Activated naive CD4-positive, alpha-beta T cell treated with anti-CD3 and anti-CD28 coated beads, Interleukin-2, amount 50 U/mL, for 72 hours (primary cell): ENCODE measurements around the gene IMMT. TPM values are rescaled to one million over a fixed set of nuclear protein-coding genes. Genes with fewer than 3 reads are reported as not detected.
A peak's percentile ranks its signal among the peaks of the same experiment; 100 is the strongest.
"Not testable (repeated sequence)": the region's sequence is repeated elsewhere in the genome, so short reads cannot be mapped to it uniquely, and the experiment has no call there.

ENCODE experiments used
- ATAC-seq, 2 donors: fragments of 150-1000 bp; cut with Tn5 transposase; 2 replicates each; pipeline ENCODE4 v1.10.0; 2021; ENCODE audit warnings: mild to moderate bottlenecking in 2 of 2, moderate library complexity in 2 of 2
- DNase-seq, 2 donors: peaks; one replicate each; pipeline ENCODE4 v3.0.0; 2021 to 2022; ENCODE audit warnings: low spot score in 2 of 2
- H3K27ac Mint-ChIP-seq, 2 donors: one replicate each; pipeline ENCODE4 v1.8.0; 2022; ENCODE audit warnings: mild to moderate bottlenecking in 2 of 2, mixed read lengths in 2 of 2
- H3K36me3 Mint-ChIP-seq, 2 donors: one replicate each; pipeline ENCODE4 v1.8.0; 2022; ENCODE audit warnings: mixed read lengths in 2 of 2
- H3K9me3 Mint-ChIP-seq, 2 donors: one replicate each; pipeline ENCODE4 v1.8.0; 2022; ENCODE audit warnings: mixed read lengths in 2 of 2
- total RNA-seq, 2 donors: library from RNA; stranded (reverse); gene quantifications; one replicate each; pipeline ENCODE4 v1.2.3, GENCODE V29; 2022

IMMT gene
- total RNA-seq, 2 donors from 2014 or later: 177 to 180 TPM

DNA sequence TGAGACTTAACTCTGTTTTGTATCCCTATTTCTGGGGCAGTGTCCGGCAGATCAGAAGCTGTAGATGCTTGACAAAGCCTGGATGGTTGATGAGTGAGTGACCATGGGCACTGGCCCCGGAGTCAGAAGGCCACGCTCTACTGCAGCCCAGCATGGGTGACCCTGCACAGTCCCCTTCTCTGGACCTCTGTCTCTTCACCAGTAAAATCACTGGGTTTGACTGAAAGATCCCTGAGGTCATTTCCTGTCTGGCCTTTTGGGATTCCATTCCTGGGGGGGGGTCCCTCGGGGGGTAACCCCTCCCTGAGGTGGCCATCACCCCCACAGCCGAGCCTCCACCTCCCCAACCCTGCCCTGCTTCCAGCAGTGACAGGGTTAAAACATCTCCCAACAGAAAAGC, 35.7 kb upstream of the IMMT start:
- DNase-seq (no peak), ATAC-seq (no peak)
- Mint-ChIP-seq H3K27ac (peak overlapping the region in 1 of 2 donors; percentile 20), H3K9me3 (no peaks in the 10 kb centered on the region), H3K36me3 (no peaks in the 10 kb centered on the region)

GRCh38 chr2:86229221-86229620, 34.0 kb upstream of the IMMT start:
- no peaks in the 10 kb centered on the region for H3K9me3 Mint-ChIP-seq
- no peak overlapping the region for H3K27ac Mint-ChIP-seq
- DNase-seq (no peak), ATAC-seq (no peak)
- no peaks in the 10 kb centered on the region for H3K36me3 Mint-ChIP-seq

DNA sequence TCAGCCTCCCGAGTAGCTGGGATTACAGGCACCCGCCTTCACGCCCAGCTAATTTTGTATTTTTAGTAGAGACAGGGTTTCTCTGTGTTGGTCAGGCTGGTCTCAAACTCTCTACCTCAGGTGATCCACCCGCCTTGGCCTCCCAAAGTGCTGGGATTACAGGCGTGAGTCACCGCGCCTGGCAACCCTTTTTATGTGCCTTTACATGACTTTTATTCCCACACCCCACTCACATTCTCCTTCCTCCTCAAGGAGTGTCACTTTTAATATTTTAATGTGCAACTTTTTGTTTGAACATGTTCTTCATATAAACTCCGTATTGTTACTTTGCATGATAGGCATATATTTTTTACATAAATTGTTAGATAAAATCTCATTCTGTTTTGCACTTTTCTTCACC, 33.3 kb upstream of the IMMT start:
- not testable (repeated sequence) for ATAC-seq, DNase-seq, H3K27ac Mint-ChIP-seq, H3K36me3 Mint-ChIP-seq, H3K9me3 Mint-ChIP-seq

DNA sequence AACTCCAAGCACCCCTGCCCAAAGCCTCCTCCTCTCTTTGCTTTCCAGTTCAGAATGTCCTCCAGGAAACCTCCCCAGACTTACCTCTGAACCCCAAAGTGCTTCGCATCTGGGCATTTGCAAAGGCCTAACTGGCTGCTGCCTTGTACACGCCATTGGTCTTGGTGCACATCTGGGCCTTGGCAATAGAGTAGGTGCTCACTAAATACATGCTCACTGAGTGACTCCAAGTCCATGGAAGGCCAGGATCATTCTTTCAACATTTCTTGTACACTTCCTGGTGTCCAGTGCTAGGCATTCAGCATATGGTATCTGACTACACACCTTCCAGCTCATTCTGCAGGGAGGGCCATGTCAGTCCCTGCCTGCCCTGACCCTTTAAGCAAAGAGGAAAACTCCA, 32.4 kb upstream of the IMMT start:
- DNase-seq (no peak), ATAC-seq (no peak)
- no peak overlapping the region for H3K27ac Mint-ChIP-seq
- H3K9me3 Mint-ChIP-seq: no peaks in the 10 kb centered on the region
- H3K36me3 Mint-ChIP-seq: no peaks in the 10 kb centered on the region

DNA sequence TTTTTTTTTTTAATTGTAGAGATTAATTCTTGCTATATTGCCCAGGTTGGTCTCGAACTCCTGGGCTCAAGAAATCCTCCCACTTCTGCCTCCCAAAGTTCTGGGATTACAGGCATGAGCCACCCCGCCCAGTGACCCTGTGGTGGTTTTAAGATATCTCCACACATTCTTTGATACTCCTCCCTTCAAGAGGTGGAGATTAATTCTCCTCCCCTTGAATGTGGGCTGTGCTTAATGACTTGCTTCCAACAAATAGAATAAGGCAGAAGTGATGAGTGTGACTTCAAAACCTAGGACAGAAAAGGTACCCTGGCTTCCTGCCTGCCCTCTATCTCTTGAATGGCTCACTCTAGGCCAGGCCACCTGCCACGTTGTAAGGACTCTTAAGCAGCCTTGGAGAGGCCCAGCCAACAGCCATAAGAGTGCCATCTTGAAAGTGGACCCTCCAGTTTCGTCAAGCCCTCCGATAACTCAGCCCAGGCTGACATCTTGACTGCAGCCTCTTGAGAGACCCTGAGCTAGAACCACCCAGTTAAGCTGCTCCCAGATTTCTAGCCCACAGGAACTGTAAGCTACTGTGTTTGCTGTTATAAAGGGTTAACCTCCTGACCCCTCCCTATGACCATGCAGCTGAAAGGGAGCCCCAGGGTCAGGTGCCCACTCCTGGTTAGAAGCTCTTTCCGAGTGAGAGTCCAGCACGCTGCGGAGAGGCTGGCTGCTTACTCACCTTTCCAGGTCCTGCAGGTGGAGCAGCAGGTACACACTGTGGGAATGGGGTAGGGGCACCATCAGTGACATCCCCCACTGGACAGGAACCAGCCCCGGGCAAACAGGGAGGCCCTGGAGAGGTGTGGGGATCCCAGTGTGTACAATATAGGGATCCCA, 31.6 kb upstream of the IMMT start:
- Mint-ChIP-seq H3K27ac (no peak overlapping the region), H3K36me3 (no peaks in the 10 kb centered on the region), H3K9me3 (no peaks in the 10 kb centered on the region)
- ATAC-seq: no peak
- DNase-seq: no peak

DNA sequence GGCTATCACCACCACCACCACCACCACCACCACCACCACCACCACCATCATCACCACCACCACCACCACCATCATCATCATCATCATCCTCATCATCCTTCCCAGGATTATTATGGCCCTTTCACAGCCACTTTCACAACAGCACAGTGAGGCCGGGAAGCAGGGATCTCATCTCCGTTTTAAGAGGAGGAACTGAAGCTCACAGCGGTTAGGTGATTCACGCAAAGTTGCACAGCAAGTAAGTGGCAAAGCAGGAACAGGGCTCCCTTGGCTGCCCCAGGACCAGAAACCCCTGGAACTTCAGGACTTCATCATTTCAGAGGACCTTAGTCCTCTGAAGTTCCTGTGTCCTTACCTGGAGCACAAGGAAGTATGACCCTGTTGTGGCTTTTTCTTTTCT, 30.8 kb upstream of the IMMT start:
- Mint-ChIP-seq H3K9me3 (no peaks in the 10 kb centered on the region), H3K27ac (peak overlapping the region in 1 of 2 donors; percentile 81), H3K36me3 (no peaks in the 10 kb centered on the region)
- DNase-seq: no peak
- ATAC-seq: peak in 1 of 2 donors; percentile 4

GRCh38 chr2:86225581-86225980, 30.3 kb upstream of the IMMT start:
- DNase-seq (peak; percentile 43 to 61), ATAC-seq (peak; percentile 75 to 81)
- Mint-ChIP-seq H3K9me3 (no peaks in the 10 kb centered on the region), H3K36me3 (no peaks in the 10 kb centered on the region), H3K27ac (peak overlapping the region; percentile 81 to 87)

- H3K36me3 Mint-ChIP-seq: no peaks in the 10 kb centered on the region
- H3K9me3 Mint-ChIP-seq: no peaks in the 10 kb centered on the region
- DNase-seq (no peak), ATAC-seq (no peak)
- H3K27ac Mint-ChIP-seq: peak overlapping the region; percentile 19 to 81
Measured at GRCh38 chr2:86224645-86225355, 29.5 kb upstream of the IMMT start.

DNA sequence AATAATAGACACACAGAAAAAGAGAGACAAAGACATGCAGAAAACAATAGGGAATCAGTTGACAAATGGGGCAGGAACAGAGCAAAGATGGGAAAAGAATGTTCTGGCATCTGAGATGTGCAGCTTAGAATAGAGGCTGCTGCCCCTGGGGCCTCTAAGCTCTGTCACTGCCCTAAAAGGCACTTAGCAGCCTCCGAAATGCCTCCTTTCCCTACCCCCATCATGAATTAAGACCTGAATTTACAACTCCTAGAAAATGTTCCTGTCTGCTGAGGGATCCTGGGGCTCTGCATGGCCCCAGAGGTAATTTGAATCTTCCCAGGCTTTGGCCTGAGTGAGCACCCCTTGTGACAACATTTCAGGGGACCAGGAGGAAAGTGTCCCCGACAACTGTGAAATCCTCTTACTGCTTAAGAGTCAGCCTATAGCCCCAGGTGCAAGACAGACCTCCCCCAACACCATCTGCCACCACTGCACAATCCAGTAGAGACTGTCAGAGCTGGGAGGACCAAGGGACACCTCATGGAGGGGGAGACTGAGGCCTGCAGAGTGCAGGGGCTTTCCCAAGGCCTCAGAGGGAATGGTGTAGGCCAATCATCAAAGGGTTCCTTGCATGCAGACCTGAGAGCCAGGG, 28.8 kb upstream of the IMMT start:
- ATAC-seq: no peak
- Mint-ChIP-seq H3K9me3 (no peaks in the 10 kb centered on the region), H3K27ac (peak overlapping the region; percentile 19 to 66), H3K36me3 (no peaks in the 10 kb centered on the region)
- DNase-seq: no peak

GRCh38 chr2:86223140-86223926, 28.1 kb upstream of the IMMT start:
- Mint-ChIP-seq H3K27ac (no peak overlapping the region), H3K9me3 (no peaks in the 10 kb centered on the region), H3K36me3 (no peaks in the 10 kb centered on the region)
- DNase-seq (no peak), ATAC-seq (no peak)

GRCh38 chr2:86221066-86221684, 25.9 kb upstream of the IMMT start:
- ATAC-seq (peak; percentile 54 to 61), DNase-seq (no peak)
- no peak overlapping the region for H3K27ac Mint-ChIP-seq
- no peaks in the 10 kb centered on the region for H3K36me3 Mint-ChIP-seq
- H3K9me3 Mint-ChIP-seq: peaks cover 0 to 4% of the 10 kb centered on the region in 2 donors

- Mint-ChIP-seq H3K36me3 (no peaks in the 10 kb centered on the region), H3K27ac (no peak overlapping the region), H3K9me3 (peaks cover 0 to 4% of the 10 kb centered on the region in 2 donors)
- no peak for ATAC-seq
- no peak for DNase-seq
Measured at GRCh38 chr2:86219896-86220295, 24.6 kb upstream of the IMMT start.

DNA sequence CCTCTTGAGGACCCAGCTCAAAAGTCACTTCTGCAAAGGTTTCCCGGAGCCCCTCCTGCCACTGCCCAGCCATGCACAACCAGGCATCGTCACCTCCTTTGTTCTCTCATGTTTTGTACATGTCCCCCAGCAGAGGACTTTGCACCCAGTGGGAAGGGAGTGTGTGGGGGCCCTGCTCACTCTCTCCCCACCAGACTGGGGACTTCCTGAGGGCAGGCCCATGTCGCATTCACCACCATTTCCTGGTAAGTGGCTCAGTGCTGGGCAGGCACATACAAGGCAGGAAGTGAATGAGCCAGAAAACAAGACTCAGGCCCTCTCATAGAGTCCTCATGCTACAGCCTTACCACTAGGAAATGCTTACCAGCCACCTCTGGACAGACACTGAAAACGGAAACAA, 22.9 kb upstream of the IMMT start:
- ATAC-seq: peak in 1 of 2 donors; percentile 73
- Mint-ChIP-seq H3K27ac (peak overlapping the region; percentile 61 to 89), H3K9me3 (peaks cover 0 to 4% of the 10 kb centered on the region in 2 donors), H3K36me3 (peaks cover 0 to 5% of the 10 kb centered on the region in 2 donors)
- DNase-seq: no peak

DNA sequence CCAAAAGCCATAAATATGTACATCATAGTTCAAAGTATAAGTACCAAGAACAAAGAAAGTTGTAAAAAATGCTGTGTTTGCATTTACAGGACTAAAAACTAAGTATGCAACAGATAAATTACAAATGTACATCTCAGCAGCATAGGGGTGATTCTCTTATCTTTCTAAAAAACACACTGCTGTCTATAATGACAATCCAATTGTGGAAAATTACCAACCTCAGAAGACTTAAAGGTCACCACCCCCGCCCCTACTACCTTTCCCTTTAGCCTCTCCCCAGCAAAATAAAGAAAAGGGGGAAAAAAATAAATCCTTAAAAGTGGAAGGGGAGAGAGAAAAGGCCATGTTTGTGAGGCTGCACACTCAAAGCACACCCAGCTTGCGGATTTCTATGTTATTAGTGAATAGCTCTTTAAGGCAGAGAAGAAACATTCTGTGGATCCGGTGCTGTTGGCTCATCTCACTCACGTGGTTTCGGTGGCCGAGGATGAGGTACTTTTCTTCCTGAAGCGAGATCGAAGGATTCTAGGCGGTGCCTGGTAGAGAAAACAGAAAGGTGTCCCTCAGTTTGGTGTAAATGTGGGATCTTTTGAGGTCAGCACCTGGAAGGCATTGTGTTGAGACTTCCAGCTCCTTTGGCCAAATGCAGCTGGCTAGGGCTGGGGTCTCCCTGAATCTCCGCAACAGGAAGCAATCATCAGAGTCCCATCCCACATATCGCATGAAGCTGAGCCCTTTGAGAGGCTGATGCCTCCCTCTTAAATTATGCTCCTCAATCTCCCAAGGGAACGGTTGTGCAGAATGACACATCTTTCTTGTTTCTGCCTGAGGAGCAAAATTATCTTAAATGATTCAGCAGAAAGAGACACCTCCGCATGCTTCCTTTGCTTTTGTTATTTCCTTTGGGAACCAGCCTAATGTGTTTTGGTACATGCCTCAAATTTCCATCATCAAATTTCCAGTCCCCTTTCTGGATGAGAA, 21.6 kb upstream of the IMMT start:
- ATAC-seq: peak in 1 of 2 donors; percentile 57
- H3K36me3 Mint-ChIP-seq: peaks cover 5 to 8% of the 10 kb centered on the region in 2 donors
- H3K9me3 Mint-ChIP-seq: peaks cover 0 to 4% of the 10 kb centered on the region in 2 donors
- peak overlapping the region in 1 of 2 donors; percentile 71 for H3K27ac Mint-ChIP-seq
- DNase-seq: no peak

DNA sequence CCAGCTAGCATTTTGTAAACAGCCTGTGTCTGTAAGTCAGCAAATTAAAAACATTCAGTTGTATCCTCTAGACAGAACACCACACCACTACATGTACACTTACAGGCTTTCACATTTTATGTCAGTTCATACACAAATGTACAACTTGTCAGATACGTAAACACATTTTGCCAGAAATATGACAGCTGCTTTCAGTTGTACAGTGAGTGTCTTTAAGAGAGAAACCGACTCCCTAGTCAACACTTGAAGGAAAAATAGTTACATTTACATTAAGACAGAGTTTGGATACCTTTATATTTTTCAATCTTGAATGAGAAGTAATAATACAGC, 19.2 kb upstream of the IMMT start:
- peaks cover 0 to 4% of the 10 kb centered on the region in 2 donors for H3K9me3 Mint-ChIP-seq
- H3K27ac Mint-ChIP-seq: no peak overlapping the region
- no peak for ATAC-seq
- DNase-seq: no peak
- H3K36me3 Mint-ChIP-seq: peaks cover 5 to 24% of the 10 kb centered on the region in 2 donors
